HTR-8/SVneo (cell line): ENCODE results near the gene SPINDOC.
A peak's percentile ranks its signal among the peaks of the same experiment; 100 is the strongest.
"Not testable (repeated sequence)": the region's sequence is repeated elsewhere in the genome, so short reads cannot be mapped to it uniquely, and the experiment has no call there.

Experiments
- DNase-seq: peaks from one replicate; pipeline ENCODE4 v3.0.0; 2011; ENCODE audit warnings: low spot score, mixed read lengths; ENCODE audit not compliant: insufficient read length
- FAIRE-seq: peaks from 2 replicates; lab custom pipeline; 2011; peaks lifted over from hg19 to GRCh38; lab: Jason Lieb, UNC

The SPINDOC gene, protein sequence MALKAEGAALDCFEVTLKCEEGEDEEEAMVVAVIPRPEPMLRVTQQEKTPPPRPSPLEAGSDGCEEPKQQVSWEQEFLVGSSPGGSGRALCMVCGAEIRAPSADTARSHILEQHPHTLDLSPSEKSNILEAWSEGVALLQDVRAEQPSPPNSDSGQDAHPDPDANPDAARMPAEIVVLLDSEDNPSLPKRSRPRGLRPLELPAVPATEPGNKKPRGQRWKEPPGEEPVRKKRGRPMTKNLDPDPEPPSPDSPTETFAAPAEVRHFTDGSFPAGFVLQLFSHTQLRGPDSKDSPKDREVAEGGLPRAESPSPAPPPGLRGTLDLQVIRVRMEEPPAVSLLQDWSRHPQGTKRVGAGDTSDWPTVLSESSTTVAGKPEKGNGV

DNA sequence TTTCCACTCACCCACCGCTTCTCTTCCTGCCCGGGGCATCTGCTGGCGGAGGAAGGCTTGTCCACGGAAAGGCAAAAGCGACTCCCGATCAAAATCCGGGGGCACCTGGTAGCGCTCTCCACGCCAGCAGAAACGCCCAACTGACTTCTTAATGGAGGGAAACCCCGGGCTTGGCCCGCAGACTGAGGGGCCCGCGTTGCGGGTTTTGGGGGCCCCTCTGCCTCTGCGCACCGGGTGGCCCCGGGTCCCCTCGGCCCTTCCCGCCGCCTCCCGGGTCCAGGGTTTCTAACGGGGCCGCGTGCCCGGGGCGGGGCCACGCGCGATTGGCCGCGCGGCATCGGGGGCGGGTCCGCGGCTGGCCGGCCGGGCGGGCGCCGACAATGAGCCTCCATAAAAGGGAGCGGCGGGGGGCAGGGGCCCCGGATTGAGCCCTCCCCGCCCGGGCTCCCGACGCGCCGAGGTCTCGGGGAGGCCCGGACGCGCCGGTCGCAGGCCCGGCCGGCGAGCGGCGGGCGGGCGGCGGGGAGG, at the start of gene SPINDOC:
SPINDOC (plus strand) TSS at position 422 of the 528 bp plus-strand sequence. CDS start 231 bp downstream, outside the sequence.
- FAIRE-seq (no peak), DNase-seq (peak; percentile 83)

DNA sequence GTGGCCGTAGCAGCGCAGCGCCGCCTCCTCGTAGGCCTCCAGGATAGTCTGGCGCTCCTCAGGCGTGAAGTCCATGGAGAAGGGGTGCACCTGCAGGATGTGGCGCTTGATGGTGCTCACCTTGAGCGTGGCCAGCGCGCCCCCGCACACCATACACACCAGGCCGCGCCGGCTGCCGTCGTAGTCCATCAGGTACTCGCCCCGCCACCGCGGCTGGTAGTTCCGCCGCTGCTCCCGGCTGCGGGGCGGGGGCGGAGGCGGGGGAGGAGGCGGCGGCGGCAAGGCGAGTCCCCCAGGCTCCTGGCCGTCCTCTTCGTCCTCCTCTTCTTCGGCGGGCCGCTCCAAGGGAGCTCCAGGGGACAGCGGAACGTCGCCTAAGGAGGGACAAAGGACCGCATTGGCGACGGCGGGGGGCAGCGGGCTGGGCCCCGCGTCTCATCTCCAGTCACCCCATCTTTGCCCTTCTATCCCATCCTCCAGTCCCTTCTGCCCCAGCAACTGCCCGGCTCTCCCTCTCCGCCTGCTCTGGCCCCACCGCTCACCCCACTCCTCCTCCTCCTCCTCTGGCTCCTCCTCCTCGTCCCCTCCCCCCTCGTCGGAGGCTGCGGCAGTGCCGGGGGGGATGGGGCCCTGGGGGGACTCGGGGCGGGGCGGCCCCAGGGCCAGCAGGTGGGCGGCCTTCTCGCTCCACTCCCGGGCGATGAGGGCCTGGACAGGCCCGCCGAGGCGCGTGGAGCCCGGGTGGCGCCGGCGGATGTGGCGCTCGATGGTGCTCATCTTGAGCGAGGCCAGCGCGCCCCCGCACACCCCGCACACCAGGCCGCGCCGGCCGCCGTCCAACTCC, 49.5 kb upstream of the SPINDOC start:
- no peak for FAIRE-seq
- DNase-seq, result no peak

DNA sequence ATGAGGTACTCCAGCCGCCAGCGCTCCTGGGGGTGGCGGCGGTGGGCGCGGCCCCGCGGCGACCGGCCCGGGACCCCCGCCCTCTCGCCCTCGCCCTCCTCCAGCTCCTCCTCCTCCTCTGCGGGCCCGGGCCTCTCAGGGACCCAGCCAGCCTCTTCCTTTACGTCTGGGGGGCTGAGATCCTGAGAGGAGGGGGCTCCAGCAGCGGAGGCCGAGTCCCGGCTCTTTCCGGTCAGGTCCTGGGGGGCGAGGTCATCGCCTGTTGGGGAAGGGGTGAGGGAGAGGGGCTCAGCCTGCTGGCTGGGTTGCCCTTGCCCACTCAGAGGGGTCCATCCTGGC, 48.9 kb upstream of the SPINDOC start:
- DNase-seq (no peak), FAIRE-seq (no peak)

DNA sequence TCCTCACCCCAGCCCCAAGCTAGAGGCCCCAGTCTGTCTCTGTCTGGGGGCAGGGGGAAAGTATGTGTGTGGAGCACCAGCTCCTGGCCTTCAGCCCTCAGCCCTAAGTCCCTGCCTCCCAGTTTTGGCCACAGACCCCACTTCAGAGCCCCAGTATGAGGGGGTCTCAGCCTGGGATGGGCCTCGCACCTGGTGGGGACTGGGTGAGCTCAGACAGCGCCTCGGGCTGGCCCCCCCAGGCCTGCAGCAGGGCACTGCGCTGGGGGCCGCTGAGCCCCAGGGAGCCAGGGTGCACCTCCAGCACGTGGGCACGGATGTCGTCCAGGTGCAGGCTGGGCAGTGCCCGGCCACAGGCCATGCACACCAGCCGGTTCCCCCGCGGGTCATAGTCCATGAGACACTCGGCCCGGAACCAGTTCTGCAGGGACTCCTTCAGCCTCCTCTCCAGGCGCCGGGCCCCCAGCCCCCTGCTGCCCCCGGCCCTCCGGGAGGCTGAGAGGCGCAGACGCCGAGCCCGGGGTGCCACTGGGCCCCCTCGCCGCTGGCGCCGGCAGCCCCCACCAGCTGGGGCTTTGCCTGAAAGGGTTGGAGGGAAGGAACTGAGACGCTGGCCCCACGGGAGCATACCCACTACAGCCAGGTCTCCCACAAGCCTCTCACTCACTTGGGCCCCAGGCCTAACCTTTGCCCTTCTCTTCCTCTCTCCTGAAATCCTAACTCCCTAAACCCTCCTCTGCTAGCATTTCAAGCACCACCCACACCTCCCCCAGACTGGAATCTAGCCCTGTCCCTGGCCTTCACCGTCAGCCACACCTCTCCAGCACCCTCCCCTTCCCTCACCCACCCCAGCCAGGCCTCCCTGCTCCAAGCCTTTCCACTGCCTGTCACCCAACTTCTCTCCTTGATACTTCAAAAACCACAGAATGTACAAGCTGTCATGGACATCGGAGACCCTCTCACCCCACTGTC, 48.3 kb upstream of the SPINDOC start:
- FAIRE-seq, result no peak
- no peak for DNase-seq

DNA sequence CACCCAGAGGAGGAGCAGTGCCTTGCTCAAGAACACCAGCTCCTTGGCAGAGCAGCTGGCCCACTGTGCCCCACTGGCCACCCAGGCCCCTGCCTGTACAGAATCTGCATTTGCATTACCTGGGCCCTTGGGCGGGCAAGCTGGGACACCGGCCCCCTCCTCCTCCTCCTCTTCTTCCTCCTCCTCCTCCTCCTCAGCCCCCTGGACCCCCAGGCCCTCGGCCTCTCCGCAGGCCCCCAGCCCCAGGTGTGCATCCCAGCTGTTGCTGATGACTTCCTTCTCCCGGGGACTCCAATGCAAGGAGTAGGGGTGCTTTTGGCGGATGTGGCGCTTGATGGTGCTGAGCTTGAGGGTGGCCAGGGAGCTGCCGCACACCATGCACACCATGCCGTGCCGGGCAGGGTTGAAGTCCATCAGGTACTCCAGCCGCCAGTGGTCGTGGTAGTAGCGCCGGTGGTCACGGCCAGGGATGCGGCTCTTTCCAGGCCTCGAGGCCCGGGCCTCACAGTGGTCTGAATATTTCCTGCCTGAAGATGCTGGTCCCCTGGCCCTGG, 47.5 kb upstream of the SPINDOC start:
- FAIRE-seq (no peak), DNase-seq (no peak)

DNA sequence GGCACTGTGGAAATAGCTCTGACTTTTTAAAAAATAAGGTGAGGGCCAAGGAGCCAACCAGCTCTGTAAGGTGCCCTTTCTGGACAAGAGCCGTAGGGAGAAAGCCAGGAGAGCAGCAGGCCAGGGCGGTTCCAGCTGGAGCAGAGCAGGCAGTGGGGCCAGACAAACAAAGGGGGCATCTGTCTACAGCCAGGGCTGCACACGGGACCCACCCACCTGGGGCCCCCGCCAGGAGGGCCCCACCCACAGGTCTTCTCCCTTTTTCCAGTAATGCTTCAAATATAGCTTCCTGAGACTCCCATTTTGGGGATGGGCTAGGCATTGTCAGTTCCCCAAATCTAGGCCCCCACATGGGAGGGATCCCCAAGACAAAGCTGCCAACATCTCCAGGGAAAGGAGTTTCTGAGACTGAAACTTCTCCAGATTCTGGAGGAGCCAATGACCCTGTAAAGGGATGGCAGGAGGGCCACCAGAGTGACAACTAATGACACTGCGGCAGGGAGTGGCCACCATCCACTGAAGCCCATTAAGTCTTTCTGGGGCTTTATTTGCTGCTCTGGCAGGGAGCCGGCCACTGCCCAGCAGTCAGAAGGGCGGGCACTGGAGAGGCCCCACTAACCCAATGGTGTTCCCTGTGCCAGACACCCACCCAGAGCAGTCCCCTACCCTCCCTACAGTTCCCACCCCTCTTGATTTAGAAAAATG, 46.6 kb upstream of the SPINDOC start:
- FAIRE-seq, result no peak
- DNase-seq, result no peak

DNA sequence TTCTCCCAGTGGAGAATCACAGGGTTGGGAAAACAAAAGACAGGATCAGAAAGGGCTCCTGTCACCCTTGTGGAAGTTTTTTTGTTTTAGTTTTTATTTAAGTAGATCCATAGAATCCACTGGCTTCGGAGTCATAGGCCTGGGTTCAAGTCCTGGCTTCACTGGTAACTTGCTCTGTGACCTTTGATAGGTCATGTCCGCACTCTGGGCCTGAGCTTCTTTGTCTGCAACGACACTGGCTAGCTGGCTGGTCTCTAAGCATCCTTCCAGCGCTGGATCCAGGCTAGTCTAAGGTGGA, 46.0 kb upstream of the SPINDOC start:
- no peak for FAIRE-seq
- DNase-seq, result no peak

DNA sequence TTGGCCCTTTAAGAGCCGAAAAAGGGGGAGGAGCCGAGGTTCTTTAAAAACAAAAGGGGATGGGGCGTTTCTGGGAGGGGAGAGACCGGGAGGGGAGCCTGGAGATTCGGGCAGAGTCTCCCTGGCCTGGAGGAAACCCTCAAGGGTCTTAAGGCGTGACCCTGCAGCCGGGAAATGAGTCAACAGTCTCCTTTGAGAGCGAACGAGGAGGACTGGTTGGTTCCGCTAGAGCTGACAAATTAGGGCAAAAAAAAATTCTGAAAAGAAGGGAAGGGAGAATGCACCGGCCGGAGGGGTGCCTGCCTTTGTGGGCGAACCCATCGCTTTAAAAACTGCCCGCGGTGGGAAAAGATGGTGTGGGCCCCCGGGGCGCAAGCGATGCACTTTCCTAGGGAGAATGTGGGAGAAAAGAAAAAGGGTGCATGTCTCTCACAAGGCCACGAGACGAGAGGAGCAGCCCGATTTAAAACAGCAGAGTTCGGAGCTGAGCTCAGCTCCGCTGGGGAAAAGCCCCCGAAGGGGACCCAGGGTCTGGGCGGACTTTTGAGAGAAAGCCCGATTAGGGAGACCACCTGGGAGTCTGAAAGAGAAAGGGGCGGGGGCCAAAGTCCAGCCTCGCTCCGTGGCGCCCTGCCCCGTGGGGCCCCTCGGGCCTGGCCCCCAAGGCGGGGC, 45.6 kb upstream of the SPINDOC start:
- DNase-seq (peak; percentile 64), FAIRE-seq (no peak)

DNA sequence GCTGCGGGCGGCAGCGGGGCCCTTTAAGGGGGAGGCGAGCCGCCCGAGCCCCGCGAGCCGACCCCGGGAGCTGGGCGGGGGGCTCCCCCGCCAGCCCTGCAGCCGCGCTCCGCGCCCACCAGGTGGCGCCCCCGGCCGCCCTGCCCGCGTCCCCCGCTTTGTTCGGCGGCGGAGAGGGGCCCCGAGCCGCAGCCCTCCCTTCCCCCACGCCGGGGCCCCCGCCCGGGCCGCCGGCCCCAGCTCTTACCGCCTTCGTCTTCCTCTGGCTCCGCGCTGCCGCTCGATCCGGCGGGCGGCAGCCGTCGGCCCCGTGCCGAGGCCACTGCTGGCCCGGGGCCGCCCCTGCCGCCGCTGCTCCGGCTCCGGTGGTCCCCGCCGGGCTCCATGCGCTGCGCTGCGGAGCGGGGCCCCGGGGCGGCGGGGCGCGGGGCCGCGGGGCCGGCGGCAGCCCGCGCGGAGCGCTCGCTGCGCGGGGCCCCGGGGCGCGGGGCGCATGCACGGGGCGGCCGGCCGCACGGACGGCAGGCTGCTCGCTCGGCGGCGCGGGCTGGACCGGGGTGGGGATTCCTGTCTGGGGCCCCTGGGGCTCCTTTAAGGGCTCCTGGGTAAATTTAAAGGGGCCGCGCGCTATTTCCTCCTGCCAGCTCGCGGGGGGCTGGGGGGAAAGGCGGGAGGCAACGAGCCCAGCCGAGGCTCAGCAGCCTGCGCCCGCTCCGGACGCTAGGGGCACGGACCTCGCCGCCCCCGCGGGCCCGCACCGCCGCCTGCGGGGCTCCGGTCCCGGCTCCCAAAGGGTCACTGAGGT, 44.8 kb upstream of the SPINDOC start, which contains the start of gene ZFTA:
ZFTA (minus strand) TSS at position 539 of the 805 bp plus-strand sequence; CDS start at position 386, 153 bp downstream.
- DNase-seq (peak; percentile 80), FAIRE-seq (no peak)

DNA sequence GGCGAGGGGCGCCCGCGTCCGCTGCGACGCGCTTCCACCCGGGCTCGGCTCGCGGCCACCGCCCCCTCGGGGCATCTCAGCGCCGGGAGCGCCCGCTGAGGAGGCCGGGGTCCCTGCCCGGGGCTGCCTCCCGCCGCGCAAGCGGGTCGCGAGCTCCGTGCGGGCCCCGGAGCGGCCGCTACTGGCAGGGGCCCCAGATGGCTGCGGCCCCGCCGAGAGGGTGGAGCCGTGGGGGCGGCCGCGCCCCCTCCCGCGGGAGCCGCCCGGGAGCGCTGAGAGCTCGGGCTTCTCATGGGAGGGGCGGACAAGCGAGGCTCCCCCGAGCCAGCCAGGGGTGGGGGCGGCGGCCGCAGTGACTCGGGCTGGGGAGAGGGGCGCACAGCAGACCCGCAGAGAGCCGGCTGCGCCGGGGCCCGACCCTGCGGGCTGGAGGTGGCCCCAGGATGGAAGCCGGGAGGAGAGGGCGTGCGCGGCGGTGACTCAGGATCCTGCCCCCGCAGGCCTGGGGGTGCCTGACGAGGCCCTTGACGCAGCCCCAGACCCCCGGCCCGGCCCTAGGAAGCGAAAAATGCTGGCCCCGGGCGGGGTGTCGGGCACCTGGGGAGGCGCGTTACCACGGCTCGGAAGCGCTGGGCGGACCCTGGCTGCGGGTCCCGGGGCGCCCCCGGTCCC, 44.1 kb upstream of the SPINDOC start:
- DNase-seq (peak; percentile 35), FAIRE-seq (no peak)

DNA sequence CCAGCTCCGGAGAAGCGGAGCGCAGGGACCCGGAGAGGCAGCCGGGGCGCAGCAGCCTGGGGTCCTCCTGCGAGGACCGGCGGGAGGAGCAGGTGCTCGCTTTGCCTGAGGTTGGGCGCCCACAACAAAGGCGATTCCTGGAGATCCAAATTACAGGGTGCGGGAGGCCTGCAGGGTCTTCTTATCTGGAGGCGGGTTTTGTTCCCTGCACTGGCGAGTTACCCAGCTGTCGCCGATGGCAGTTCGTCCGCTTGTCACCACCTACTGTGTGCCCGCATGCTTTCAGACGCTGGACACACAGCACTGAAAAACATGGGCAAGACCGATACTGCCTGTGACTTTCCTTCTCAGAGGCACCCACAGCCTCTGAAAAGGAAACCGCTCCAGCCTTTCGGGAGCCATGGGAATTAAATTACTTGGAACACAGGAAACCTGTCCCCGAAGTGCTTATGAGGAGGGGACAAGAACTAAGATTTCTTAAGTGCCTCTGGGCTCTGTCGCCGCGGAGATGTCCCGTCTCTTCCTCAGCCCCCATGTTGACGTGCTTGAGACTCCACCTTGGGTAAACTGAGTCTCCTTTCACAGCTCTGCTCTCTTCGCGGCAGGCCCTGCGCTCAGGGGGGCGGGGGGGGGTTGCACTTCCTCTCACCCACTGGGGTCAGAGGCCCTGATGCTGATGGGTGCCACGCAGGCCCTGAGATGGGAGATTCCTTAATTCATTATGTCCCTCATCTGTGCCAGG, 43.4 kb upstream of the SPINDOC start:
- DNase-seq, result no peak
- FAIRE-seq, result no peak

DNA sequence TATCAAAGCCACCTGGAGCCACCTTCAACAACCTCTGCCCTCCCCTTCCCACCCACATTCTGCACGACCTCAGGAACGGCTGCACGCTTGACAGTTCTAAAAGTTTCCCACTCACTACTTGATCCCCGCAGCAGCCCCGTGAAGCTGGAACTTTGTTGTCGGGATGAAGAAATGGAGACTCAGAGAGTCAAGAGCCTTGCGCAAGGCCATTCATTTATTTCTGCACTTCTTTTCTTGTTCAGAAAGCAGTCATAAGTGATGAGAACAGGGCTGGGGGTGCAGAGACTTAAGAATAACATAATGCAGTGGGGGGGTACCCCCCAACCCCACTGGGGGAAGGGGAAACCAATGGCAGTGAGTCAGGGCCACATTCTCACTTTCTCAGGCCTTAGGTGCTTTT, 42.5 kb upstream of the SPINDOC start:
- no peak for FAIRE-seq
- DNase-seq, result no peak

DNA sequence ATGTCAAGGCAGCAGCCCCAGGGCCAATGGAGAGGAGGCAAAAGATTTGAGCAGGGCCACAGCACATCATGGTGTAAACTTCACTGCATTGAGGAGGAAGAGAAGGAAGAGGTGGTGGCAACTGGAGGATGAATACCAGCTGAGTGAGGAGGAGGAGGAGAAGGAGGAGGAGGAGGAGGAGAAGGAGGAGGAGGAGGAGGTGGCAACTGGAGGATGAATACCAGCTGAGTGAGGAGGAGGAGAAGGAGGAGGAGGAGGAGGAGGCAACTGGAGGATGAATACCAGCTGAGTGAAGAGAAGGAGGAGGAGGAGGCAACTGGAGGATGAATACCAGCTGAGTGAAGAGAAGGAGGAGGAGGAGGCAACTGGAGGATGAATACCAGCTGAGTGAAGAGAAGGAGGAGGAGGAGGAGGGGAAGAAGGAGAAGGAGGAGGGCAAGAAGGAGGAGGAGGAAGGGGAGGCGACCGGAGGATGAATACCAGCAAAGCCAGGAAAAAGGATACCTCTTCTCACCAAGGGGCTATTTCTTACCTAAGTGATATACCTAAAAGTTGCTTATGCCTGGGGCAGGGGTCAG, 41.4 kb upstream of the SPINDOC start:
- not testable (repeated sequence) for FAIRE-seq

DNA sequence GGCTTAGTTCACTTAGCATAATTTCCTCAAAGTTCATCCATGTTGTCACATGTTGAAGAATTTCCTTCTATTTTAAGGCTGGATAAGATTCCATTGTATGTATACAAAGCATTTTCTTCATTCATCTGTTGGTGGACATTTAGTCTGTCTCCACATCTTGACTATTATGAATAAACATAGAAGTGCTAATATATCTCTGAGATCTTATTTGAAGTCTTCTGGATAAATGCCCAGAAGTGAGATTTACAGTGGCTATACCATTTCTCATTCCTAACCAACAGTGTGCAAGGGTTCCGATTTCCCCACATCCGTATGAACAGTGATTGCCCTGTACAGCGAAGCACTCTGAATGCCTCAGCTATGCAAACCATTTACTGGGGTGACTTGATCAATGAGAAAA, 38.1 kb upstream of the SPINDOC start:
- FAIRE-seq (no peak), DNase-seq (no peak)

More for the DNA sequence above, 41.4 kb upstream of the SPINDOC start:
- not testable (repeated sequence) for DNase-seq

DNA sequence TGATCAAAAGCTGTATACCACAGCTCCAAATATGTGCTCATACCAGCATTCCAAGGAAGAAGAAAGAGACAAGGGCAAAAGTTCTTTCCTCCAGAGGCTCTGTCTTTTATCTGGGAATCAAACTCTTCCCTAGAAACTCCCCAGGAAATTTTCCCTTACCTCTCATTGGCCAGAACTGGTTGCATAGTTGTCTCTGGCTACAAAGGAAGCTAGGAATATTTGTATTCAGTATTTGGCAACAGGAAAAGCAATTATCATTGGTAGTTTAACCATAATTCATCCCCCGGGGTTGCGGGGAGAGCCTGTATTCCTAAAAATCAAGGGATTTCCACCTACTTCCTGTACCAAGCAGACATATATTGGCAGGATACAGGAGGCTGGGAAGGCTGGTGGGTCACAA, 34.2 kb upstream of the SPINDOC start:
- no peak for FAIRE-seq
- DNase-seq, result no peak

DNA sequence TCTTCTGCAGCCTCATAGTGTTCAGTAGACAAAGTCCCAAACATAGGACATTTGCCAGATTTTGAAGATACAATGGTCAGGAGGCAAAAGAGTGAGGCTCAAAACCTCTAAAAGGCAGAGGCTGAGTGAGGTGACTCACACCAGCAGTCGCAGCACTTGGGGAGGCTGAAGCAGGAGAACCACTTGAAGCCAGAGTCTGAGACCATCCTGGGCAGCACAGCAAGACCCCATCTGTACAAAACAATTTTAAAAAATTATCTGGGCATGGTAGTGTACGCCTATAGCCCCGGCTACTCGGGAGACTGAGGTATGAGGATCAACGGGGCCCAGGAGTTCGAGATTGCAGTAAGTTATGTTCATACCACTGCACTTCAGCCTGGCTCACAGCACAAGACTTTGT, 30.5 kb upstream of the SPINDOC start:
- DNase-seq, result no peak
- no peak for FAIRE-seq
